K562 (cell line): ENCODE measurements around the gene KRTAP12-2. TPM values are rescaled to one million over a fixed set of nuclear protein-coding genes. Genes with fewer than 3 reads are reported as not detected.

Experiments used
- ATAC-seq: fragments of 200-7000 bp; cut with Tn5 transposase; 3 replicates; pipeline ENCODE4 v1.9.1; 2020; ENCODE audit warnings: moderate library complexity
- BruUV-seq: library from RNA; stranded (reverse); fragments of 400-500 nt; replicated peaks from 2 replicates; lab custom pipeline; 2021; lab: Mats Ljungman, UMichigan
- CTCF ChIA-PET: fragments of 300-600 bp; formaldehyde crosslinking; extraction: SDS; loops from one replicate; lab custom pipeline; 2021; ENCODE audit warnings: low intra/inter-chr PET ratio; lab: Yijun Ruan, JAX
- POLR2A ChIA-PET: fragments of 300-600, 350-650 bp; sonication (Branson Sonifier 250); formaldehyde crosslinking; extraction: SDS; loops from one replicate; lab custom pipeline; 2021; ENCODE audit warnings: antibody characterized with exemption, inconsistent platforms; lab: Yijun Ruan, JAX
- DNase-seq, 4 experiments: peaks; one replicate each; pipeline versions ENCODE4 v3.0.0 to v3.0.0-alpha.2; 2011 to 2018; ENCODE audit warnings: low spot score in 3 of 4, mixed read lengths in 3 of 4; ENCODE audit errors: extremely low read depth in 1 of 4
- FAIRE-seq: peaks from 2 replicates; lab custom pipeline; 2011; peaks lifted over from hg19 to GRCh38; lab: Jason Lieb, UNC
- H2AFZ ChIP-seq: 2 replicates; pipeline ENCODE4 v1.6.0; 2011; ENCODE audit warnings: low read depth, low read length, control low read depth, inconsistent platforms
- H3K27ac ChIP-seq: fragments of 200-600 bp; 3 replicates; pipeline ENCODE4 v1.8.0; 2011; ENCODE audit warnings: low read depth, mild to moderate bottlenecking, control low read depth, inconsistent platforms, low read length, moderate library complexity, mixed read lengths; ENCODE audit errors: extremely low read depth
- H3K27me3 ChIP-seq, 2 experiments: fragments of 300-600 bp in 1 of 2; 2 replicates in 1 of 2; 3 replicates in 1 of 2; pipeline versions ENCODE4 v1.6.0 to v1.8.0; 2011; ENCODE audit warnings: inconsistent platforms in 2 of 2, low read length in 2 of 2, mild to moderate bottlenecking in 1 of 2, mixed read lengths in 1 of 2, moderate library complexity in 1 of 2; ENCODE audit not compliant: control insufficient read depth in 2 of 2, insufficient read depth in 2 of 2
- H3K36me3 ChIP-seq: fragments of 300-600 bp; 3 replicates; pipeline ENCODE4 v1.8.0; 2011; ENCODE audit warnings: mild to moderate bottlenecking, low read length, inconsistent platforms; ENCODE audit not compliant: control insufficient read depth, insufficient read depth
- H3K4me1 ChIP-seq, 2 experiments: fragments of 200-600 bp in 1 of 2; replicated peaks in 1 of 2; 2 replicates in 1 of 2; 3 replicates in 1 of 2; pipeline versions ENCODE4 v1.5.1 to v1.8.0; 2011; ENCODE audit warnings: inconsistent platforms in 2 of 2, low read length in 2 of 2, mild to moderate bottlenecking in 1 of 2, mixed read lengths in 1 of 2, moderate library complexity in 1 of 2; ENCODE audit not compliant: control insufficient read depth in 2 of 2, insufficient read depth in 2 of 2
- H3K4me2 ChIP-seq: 2 replicates; pipeline ENCODE4 v1.6.1; 2011; ENCODE audit warnings: low read length, control low read depth, inconsistent platforms, mixed read lengths; ENCODE audit not compliant: insufficient read depth
- H3K4me3 ChIP-seq: fragments of 200-600 bp; sonication (generic), shearing (Covaris generic); 2 replicates; pipeline ENCODE4 v1.5.1; 2016; ENCODE audit warnings: control low read depth, inconsistent platforms
- H3K79me2 ChIP-seq: fragments of 200-600 bp; 3 replicates; pipeline ENCODE4 v1.8.0; 2011; ENCODE audit warnings: low read length, inconsistent platforms; ENCODE audit not compliant: control insufficient read depth, insufficient read depth
- H3K9ac ChIP-seq, 2 experiments: 2 replicates each; pipeline versions ENCODE4 v1.6.0 to v1.6.1; 2011; ENCODE audit warnings: low read depth in 2 of 2, low read length in 2 of 2, control low read depth in 1 of 2, inconsistent platforms in 1 of 2, mild to moderate bottlenecking in 1 of 2, mixed read lengths in 1 of 2; ENCODE audit not compliant: insufficient read depth in 1 of 2
- H3K9me1 ChIP-seq: one replicate; pipeline ENCODE4 v1.6.0; 2011; ENCODE audit warnings: inconsistent platforms, mild to moderate bottlenecking, low read length, moderate library complexity; ENCODE audit not compliant: control insufficient read depth, insufficient read depth
- H3K9me3 ChIP-seq: replicated peaks from 2 replicates; pipeline ENCODE4 v1.5.1; 2011; ENCODE audit warnings: low read depth, low read length, inconsistent platforms; ENCODE audit not compliant: control insufficient read depth, insufficient read depth
- H4K20me1 ChIP-seq: replicated peaks from 2 replicates; pipeline ENCODE4 v1.6.1; 2011; ENCODE audit warnings: low read length, inconsistent platforms, mixed read lengths; ENCODE audit not compliant: control insufficient read depth, insufficient read depth
- BDP1 ChIP-seq: IDR thresholded peaks from 3 replicates; pipeline ENCODE4 v1.6.1; 2011; ENCODE audit not compliant: insufficient read length, insufficient read depth
- ELF1 ChIP-seq: fragments of 200-800 bp; sonication (Bioruptor generic); IDR thresholded peaks from 2 replicates; pipeline ENCODE4 v1.6.1; 2016; ENCODE audit warnings: missing genetic modification characterization, missing compliant biosample characterization
- MXI1 ChIP-seq: IDR thresholded peaks from 2 replicates; pipeline ENCODE4 v1.6.1; 2011; ENCODE audit warnings: low read depth, mild to moderate bottlenecking, improper control_type of control experiment, low read length
- MYNN ChIP-seq, 2 experiments: sonication (generic); formaldehyde crosslinking in 1 of 2; IDR thresholded peaks; 2 replicates each; pipeline versions ENCODE4 v1.5.0 to v1.6.1; 2016 to 2020; ENCODE audit warnings: antibody characterized with exemption in 1 of 2, missing genetic modification reagents in 1 of 2
- NBN ChIP-seq: fragments of 450-650 bp; IDR thresholded peaks from 2 replicates; pipeline ENCODE4 v1.6.1; 2016; ENCODE audit warnings: low read depth, mild to moderate bottlenecking
- NCOR1 ChIP-seq: fragments of 450-650 bp; IDR thresholded peaks from 2 replicates; pipeline ENCODE4 v1.6.1; 2016; ENCODE audit warnings: mild to moderate bottlenecking, moderate library complexity
- PHF8 ChIP-seq: fragments of 200-600 bp; sonication (generic); IDR thresholded peaks from 2 replicates; pipeline ENCODE4 v1.6.1; 2012; ENCODE audit warnings: mixed run types, mild to moderate bottlenecking, inconsistent platforms, low read length, moderate library complexity, borderline replicate concordance
- USF1 ChIP-seq: sonication (generic); formaldehyde crosslinking; IDR thresholded peaks from 2 replicates; pipeline ENCODE4 v1.9.0; 2022; ENCODE audit warnings: mild to moderate bottlenecking, missing genetic modification reagents
- ZNF318 ChIP-seq, 2 experiments: fragments of 450-650 bp; IDR thresholded peaks; 2 replicates each; pipeline ENCODE4 v1.6.1; 2016; ENCODE audit warnings: mild to moderate bottlenecking in 2 of 2, borderline replicate concordance in 1 of 2, low read depth in 1 of 2, moderate library complexity in 1 of 2
- ZNF639 ChIP-seq, 2 experiments: fragments of 200-800 bp in 1 of 2; sonication (Bioruptor generic) in 1 of 2; sonication (generic) in 1 of 2; formaldehyde crosslinking in 1 of 2; IDR thresholded peaks in 1 of 2; conservative IDR thresholded peaks in 1 of 2; 2 replicates each; pipeline versions ENCODE4 v1.5.0 to v1.6.1; 2016 to 2020; ENCODE audit warnings: missing compliant biosample characterization in 1 of 2, missing genetic modification characterization in 1 of 2, missing genetic modification reagents in 1 of 2
- WGBS: fragments of 100-300 bp; shearing (Covaris generic); methylation state at CpG from one replicate; pipeline ENCODE4 v1.1.6; 2016; ENCODE audit warnings: low coverage, mixed read lengths; ENCODE audit not compliant: insufficient coverage; ENCODE audit errors: missing lambda C conversion rate; 5-methylcytosine and 5-hydroxymethylcytosine counted together
- in situ Hi-C: fragments of 300-500 bp; cut with MboI; formaldehyde crosslinking; loops from 4 replicates; pipeline ENCODE4 v1.15.0; 2018; ENCODE audit warnings: inconsistent platforms, mixed read lengths
- intact Hi-C: fragments of 100-400 bp; cut with micrococcal nuclease; formaldehyde crosslinking; loops from 2 replicates; pipeline ENCODE4 v1.14.2; 2022
- polyA plus RNA-seq, 8 experiments: library from polyadenylated mRNA; depleted of rRNA in 4 of 8; stranded (reverse) in 5 of 8; unstranded in 3 of 8; fragments of >200 nt; fragmentation: Nextera tagmentation in 2 of 8; fragmentation: Illumina TruSeq in 1 of 8; extraction: Ambion mirVana in 2 of 8; extraction: Trizol in 1 of 8; gene quantifications; 2 replicates each; pipeline versions ENCODE4 v1.2.1 to v1.2.3, GENCODE V29; 2011 to 2014; ENCODE audit warnings: inconsistent platforms in 1 of 8, missing spikeins in 1 of 8
- total RNA-seq, 7 experiments: library from RNA; depleted of rRNA in 6 of 7; stranded (reverse); fragments of >200 nt in 6 of 7; fragmentation: Illumina TruSeq in 2 of 7; extraction: Trizol in 2 of 7; gene quantifications; 2 replicates each; pipeline versions ENCODE4 v1.2.1 to v1.2.3, GENCODE V29; 2011 to 2021; ENCODE audit warnings: low replicate concordance in 1 of 7

The KRTAP12-2 gene
- total and polyA plus RNA-seq, 9 of the 15 experiments (the other 6 are each of a cell fraction or from before 2014, with no cell fraction given): not detected

DNA sequence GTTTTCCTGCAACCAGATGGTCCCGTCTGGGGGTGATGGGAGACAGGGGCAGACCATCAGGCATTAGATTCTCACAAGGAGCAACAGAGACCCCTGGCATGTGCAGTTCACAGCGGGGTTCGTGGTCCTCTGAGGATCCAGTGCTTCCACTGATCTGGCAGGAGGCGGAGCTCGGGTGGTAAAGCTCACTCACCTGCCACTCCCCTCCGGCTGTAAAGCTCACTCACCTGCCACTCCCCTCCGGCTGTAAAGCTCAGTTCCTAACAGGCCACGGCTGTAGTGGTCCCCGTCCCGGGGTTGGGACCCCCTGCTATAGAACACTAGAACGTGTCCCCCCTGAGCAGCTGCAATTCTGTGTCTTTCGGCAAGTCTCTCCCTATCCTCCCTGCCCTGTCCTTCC lies 34.8 kb upstream of the KRTAP12-2 start:
- DNase-seq (no peak), ATAC-seq (no peak), FAIRE-seq (no peak)
- no peaks in the 10 kb centered on the region; the same call in 1 of the 2 replicates for H4K20me1 ChIP-seq
- no peak overlapping the region for H3K27ac ChIP-seq
- peaks cover 0 to 13% of the 10 kb centered on the region in 2 experiments; a peak in 1 of 5 replicates for H3K4me1 ChIP-seq
- intact Hi-C loops: no loop called here
- no peak overlapping the region for H3K4me2 ChIP-seq
- 2% methylated on average over 12 of the region's 12 CpGs for WGBS
- H2AFZ ChIP-seq: no peak overlapping the region
- BruUV-seq: no TSS peak
- ChIA-PET POLR2A (interaction anchor here (0.6 to 1.1 kb wide), 2 partner anchors 12 to 24 kb away, joined by 3 read pairs; no protein-coding TSS in a partner anchor), CTCF (no interaction called here)
- H3K9me1 ChIP-seq: peaks cover 3% of the 10 kb centered on the region
- H3K9me3 ChIP-seq: no peaks in the 10 kb centered on the region
- H3K4me3 ChIP-seq: no peak overlapping the region
- no peak overlapping the region for H3K9ac ChIP-seq
- no peaks in the 10 kb centered on the region for H3K36me3 ChIP-seq
- no peaks in the 10 kb centered on the region for H3K79me2 ChIP-seq
- in situ Hi-C loops: no loop called here
- peaks cover 40 to 83% of the 10 kb centered on the region in 2 experiments for H3K27me3 ChIP-seq
- TF ChIP-seq MYNN (IDR thresholded peaks at IDR 0.05) (no peak), MYNN (CRISPR knock-in tag; IDR thresholded peaks at IDR 0.05) (no peak), ELF1 (tag) (no peak), BDP1 (no peak), NBN (no peak), MXI1 (no peak), PHF8 (no peak), USF1 (CRISPR knock-in tag) (no peak), ZNF639 (CRISPR knock-in tag; conservative IDR thresholded peaks at IDR 0.05 in 1 of 2, IDR thresholded peaks at IDR 0.05 in 1 of 2) (no peak), NCOR1 (no peak), ZNF318 (IDR thresholded peaks at IDR 0.05; ENCODE audit: borderline replicate concordance in 1 of 2, low read depth in 1 of 2) (no peak)
